Mesendoderm (in vitro differentiated cells): ENCODE measurements around the gene SULT1A1. TPM values are rescaled to one million over a fixed set of nuclear protein-coding genes. Genes with fewer than 3 reads are reported as not detected.
"Not testable (repeated sequence)": the region's sequence is repeated elsewhere in the genome, so short reads cannot be mapped to it uniquely, and the experiment has no call there.

Source experiments
- DNase-seq: peaks from one replicate; pipeline ENCODE4 v3.0.0; 2013
- H2AK5ac ChIP-seq: 2 replicates; pipeline ENCODE4 v1.6.1; 2013; ENCODE audit warnings: low read length, inconsistent platforms
- H2BK120ac ChIP-seq: 2 replicates; pipeline ENCODE4 v1.6.1; 2013; ENCODE audit warnings: low read depth, mild to moderate bottlenecking, low read length, moderate library complexity, mixed read lengths
- H2BK15ac ChIP-seq: replicated peaks from 2 replicates; pipeline ENCODE4 v1.6.1; 2013; ENCODE audit warnings: low read depth, mild to moderate bottlenecking, moderate library complexity
- H2BK5ac ChIP-seq: 2 replicates; pipeline ENCODE4 v1.6.1; 2013; ENCODE audit warnings: low read length, inconsistent platforms
- H3K18ac ChIP-seq: 2 replicates; pipeline ENCODE4 v1.6.1; 2013; ENCODE audit warnings: mild to moderate bottlenecking, low read length, mixed read lengths
- H3K23ac ChIP-seq: one replicate; pipeline ENCODE4 v1.6.1; 2013; ENCODE audit warnings: low read length
- H3K27ac ChIP-seq: 2 replicates; pipeline ENCODE4 v1.5.1; 2013; ENCODE audit warnings: low read depth, mild to moderate bottlenecking, inconsistent platforms, low read length, moderate library complexity
- H3K27me3 ChIP-seq: 2 replicates; pipeline ENCODE4 v1.6.1; 2013; ENCODE audit warnings: low read length, control low read depth, mild to moderate bottlenecking, inconsistent platforms; ENCODE audit not compliant: insufficient read depth, poor library complexity
- H3K36me3 ChIP-seq: 2 replicates; pipeline ENCODE4 v1.6.1; 2013; ENCODE audit warnings: low read length, inconsistent platforms; ENCODE audit not compliant: control insufficient read depth, insufficient read depth
- H3K4ac ChIP-seq: one replicate; pipeline ENCODE4 v1.6.1; 2013; ENCODE audit warnings: low read depth, mild to moderate bottlenecking, low read length, moderate library complexity
- H3K4me1 ChIP-seq: 2 replicates; pipeline ENCODE4 v1.6.1; 2013; ENCODE audit warnings: low read depth, low read length, inconsistent platforms; ENCODE audit not compliant: control insufficient read depth
- H3K4me2 ChIP-seq: 2 replicates; pipeline ENCODE4 v1.6.1; 2013; ENCODE audit warnings: low read length
- H3K4me3 ChIP-seq: 2 replicates; pipeline ENCODE4 v1.5.1; 2013; ENCODE audit warnings: mild to moderate bottlenecking, low read length
- H3K56ac ChIP-seq: one replicate; pipeline ENCODE4 v1.6.1; 2013; ENCODE audit warnings: low read length
- H3K79me1 ChIP-seq: 2 replicates; pipeline ENCODE4 v1.6.1; 2013; ENCODE audit warnings: low read length, inconsistent platforms
- H3K79me2 ChIP-seq: 2 replicates; pipeline ENCODE4 v1.6.1; 2013; ENCODE audit warnings: mild to moderate bottlenecking, low read length; ENCODE audit not compliant: control insufficient read depth, insufficient read depth
- H3K9ac ChIP-seq: 2 replicates; pipeline ENCODE4 v1.6.1; 2013; ENCODE audit warnings: low read length, inconsistent platforms
- H4K5ac ChIP-seq: one replicate; pipeline ENCODE4 v1.6.1; 2013; ENCODE audit warnings: low read length
- H4K8ac ChIP-seq: one replicate; pipeline ENCODE4 v1.6.1; 2013; ENCODE audit warnings: low read depth, mild to moderate bottlenecking, control low read depth, low read length, moderate library complexity
- WGBS: extraction: QIAGEN DNeasy Blood & Tissue Kit; methylation state at CpG from one replicate; pipeline ENCODE4 v1.1.7; 2013; ENCODE audit warnings: low lambda C conversion rate, missing lambda C conversion rate; ENCODE audit not compliant: insufficient coverage; ENCODE audit errors: extremely low coverage; 5-methylcytosine and 5-hydroxymethylcytosine counted together
- polyA plus RNA-seq, 2 experiments: library from polyadenylated mRNA; stranded (reverse); fragments of 200-250 nt; gene quantifications; one replicate each; pipeline ENCODE4 v1.2.3, GENCODE V29; 2013

Gene SULT1A1
- 2.1 TPM for polyA plus RNA-seq (2013, experiment 1 of 2)
- 2.5 TPM for polyA plus RNA-seq (2013, experiment 2 of 2)

DNA sequence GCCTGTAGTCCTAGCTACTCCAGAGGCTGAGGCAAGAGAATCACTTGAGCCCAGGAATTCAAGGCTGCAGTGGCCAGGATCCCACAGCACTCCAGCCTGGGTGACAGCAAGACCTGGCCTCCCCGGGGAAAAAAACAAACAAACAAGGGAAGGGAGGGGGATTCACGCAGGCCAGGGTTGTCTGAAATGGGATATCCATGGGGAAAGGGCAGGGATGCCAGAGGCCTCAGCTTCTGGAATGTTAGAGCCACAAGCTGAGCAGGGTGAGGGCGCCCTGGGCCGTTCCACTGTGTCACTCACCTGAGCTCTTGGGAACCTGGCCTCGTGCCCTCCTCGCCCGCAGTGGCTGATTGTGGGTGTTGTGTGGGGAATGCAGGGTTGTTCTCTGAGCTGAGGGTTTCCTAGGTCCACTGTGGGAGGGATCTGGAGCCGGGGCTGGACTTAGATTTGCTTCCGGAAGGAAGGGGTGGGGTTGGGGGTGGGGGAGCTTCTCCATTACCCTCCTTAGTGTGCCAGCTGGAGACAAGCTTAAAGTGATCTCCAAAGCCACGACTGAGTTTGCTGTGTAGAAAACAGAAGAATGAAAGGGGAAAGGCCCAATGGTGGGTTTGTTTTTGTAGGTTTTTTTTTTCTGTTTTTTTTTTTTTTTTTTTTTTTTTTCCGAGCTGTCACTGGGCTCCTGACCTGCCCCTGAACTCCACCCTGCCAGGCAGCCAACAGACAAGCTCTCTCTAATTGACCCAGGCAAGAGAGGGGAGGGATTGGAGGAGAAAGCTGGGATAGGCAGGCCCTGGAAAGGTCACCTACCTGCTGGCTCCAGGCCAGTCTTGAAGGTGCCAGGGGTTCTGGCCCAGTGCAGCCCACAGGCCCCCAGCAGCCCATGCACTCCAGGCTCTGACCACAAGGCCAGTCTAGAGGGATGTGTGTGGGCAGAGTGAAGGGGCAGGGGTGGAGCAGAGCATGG is at the start of gene SULT1A1:
TSS of gene SULT1A1 (minus strand) at position 414 of the 964 bp plus-strand sequence. CDS start 1,189 bp downstream, outside the sequence.
- Histone ChIP-seq H3K56ac (peak within 1 kb of the TSS; percentile 70), H2AK5ac (no peak within 1 kb of the TSS), H3K79me1 (no peaks in the 10 kb centered on the region), H2BK120ac (no peak within 1 kb of the TSS), H4K5ac (no peak within 1 kb of the TSS), H3K79me2 (no peaks in the 10 kb centered on the region), H3K27me3 (no peaks in the 10 kb centered on the region), H3K23ac (peak within 1 kb of the TSS; percentile 15), H2BK15ac (no peak within 1 kb of the TSS), H3K18ac (no peak within 1 kb of the TSS), H3K9ac (peak within 1 kb of the TSS; percentile 36), H2BK5ac (no peak within 1 kb of the TSS), H3K4ac (no peak within 1 kb of the TSS), H3K4me1 (no peaks in the 10 kb centered on the region), H3K4me2 (no peak within 1 kb of the TSS), H3K27ac (no peak within 1 kb of the TSS), H4K8ac (no peak within 1 kb of the TSS), H3K36me3 (no peaks in the 10 kb centered on the region), H3K4me3 (no peak within 1 kb of the TSS)
- DNase-seq: peak; percentile 48
- no CpG with 5 or more reads among the region's 11 CpGs for WGBS

- DNase-seq, H2BK5ac ChIP-seq, H3K79me2 ChIP-seq, H4K8ac ChIP-seq, H3K79me1 ChIP-seq, H3K27ac ChIP-seq, H3K36me3 ChIP-seq, H3K18ac ChIP-seq, H3K27me3 ChIP-seq, H3K9ac ChIP-seq, H3K4me3 ChIP-seq, H2BK120ac ChIP-seq, H3K4ac ChIP-seq, H3K56ac ChIP-seq, H3K23ac ChIP-seq, H3K4me1 ChIP-seq, H3K4me2 ChIP-seq, H2AK5ac ChIP-seq, H4K5ac ChIP-seq, H2BK15ac ChIP-seq: not testable (repeated sequence)
- WGBS: no CpG with 5 or more reads among the region's 2 CpGs
Observed at GRCh38 chr16:28639959-28640358, 30.1 kb upstream of the SULT1A1 start.

DNA sequence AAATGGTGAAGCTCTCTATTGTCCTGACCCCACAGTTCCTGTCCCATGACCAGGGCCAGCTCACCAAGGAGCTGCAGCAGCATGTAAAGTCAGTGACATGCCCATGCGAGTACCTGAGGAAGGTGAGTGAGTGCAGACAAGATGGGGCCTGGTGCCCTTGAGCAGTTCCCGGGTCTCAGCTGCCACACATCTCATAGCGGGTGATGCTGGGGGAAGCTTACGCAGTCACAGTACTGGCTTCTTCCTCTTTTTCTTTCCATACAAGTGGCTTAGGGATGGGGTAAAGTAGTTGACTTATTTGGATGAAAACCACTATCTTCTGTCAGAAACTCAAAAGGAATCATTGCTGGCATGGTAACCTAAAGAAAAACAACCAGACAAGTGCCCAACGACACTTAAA is 28.5 kb upstream of the SULT1A1 start:
- not testable (repeated sequence) for DNase-seq, H3K4me3 ChIP-seq, H3K18ac ChIP-seq, H2BK120ac ChIP-seq, H3K27me3 ChIP-seq, H3K23ac ChIP-seq, H3K4me2 ChIP-seq, H3K4me1 ChIP-seq, H3K4ac ChIP-seq, H2BK5ac ChIP-seq, H4K8ac ChIP-seq, H2AK5ac ChIP-seq, H3K56ac ChIP-seq, H2BK15ac ChIP-seq, H3K36me3 ChIP-seq, H3K27ac ChIP-seq, H3K79me2 ChIP-seq, H3K79me1 ChIP-seq, H3K9ac ChIP-seq, H4K5ac ChIP-seq
- WGBS: no CpG with 5 or more reads among the region's 5 CpGs

GRCh38 chr16:28637765-28638164 is 27.9 kb upstream of the SULT1A1 start, which contains the start of gene NPIPB8:
NPIPB8 (plus strand) TSS chr16:28638065; CDS start chr16:28638361, 296 bp downstream.
- not testable (repeated sequence) for H4K5ac ChIP-seq, H2BK5ac ChIP-seq, H3K4me2 ChIP-seq, H3K79me2 ChIP-seq, H3K23ac ChIP-seq, H3K27me3 ChIP-seq, H3K4me3 ChIP-seq, H3K56ac ChIP-seq, H4K8ac ChIP-seq, H3K4me1 ChIP-seq, H2BK15ac ChIP-seq, H2BK120ac ChIP-seq, H3K79me1 ChIP-seq, H3K36me3 ChIP-seq, H2AK5ac ChIP-seq, H3K18ac ChIP-seq, H3K4ac ChIP-seq, DNase-seq, H3K9ac ChIP-seq, H3K27ac ChIP-seq
- WGBS: no CpG with 5 or more reads among the region's 1 CpG

DNA sequence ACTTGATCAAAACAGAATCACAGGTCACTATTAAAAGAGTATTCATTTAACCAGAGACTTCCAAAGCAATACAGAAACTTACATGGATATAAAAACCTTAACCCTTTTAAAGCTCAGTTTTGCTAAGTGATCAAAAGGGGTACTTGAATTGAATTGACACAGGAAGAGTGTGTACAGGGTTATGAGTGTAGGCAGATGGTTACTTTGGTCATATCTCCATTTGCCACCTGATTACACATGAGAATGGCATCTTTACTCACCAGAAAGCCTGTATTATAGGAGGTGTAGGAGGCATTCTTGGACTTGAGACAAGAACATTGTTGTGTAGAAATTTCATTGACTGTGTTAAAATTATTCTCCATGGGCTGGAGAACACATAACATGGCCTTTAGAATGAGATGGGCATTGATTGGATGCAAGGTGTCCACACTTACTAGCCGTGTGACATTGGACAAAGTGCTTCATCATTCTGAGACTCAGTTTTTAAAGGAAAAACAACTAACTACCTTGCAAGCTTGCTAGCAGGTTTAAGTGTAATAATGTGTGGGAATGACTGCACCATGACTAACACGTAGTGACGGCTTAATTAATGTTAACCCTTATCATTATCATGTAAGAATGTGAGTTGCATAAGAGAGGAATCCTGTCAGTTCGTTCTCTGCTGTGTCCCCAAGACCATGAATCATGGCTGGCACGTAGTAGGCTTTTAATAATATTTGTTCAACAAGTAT is 26.4 kb upstream of the SULT1A1 start:
- not testable (repeated sequence) for H4K5ac ChIP-seq, H3K4ac ChIP-seq, H2BK15ac ChIP-seq, H3K56ac ChIP-seq, H3K23ac ChIP-seq, H3K27ac ChIP-seq, H2BK5ac ChIP-seq, H3K4me3 ChIP-seq, H2AK5ac ChIP-seq, H3K36me3 ChIP-seq, H3K18ac ChIP-seq, H4K8ac ChIP-seq, H3K9ac ChIP-seq, H3K27me3 ChIP-seq, H3K79me1 ChIP-seq, H3K4me1 ChIP-seq, DNase-seq, H2BK120ac ChIP-seq, H3K4me2 ChIP-seq, H3K79me2 ChIP-seq
- no CpG with 5 or more reads among the region's 5 CpGs for WGBS
